ENCODE results near the gene HSF2. TPM values are rescaled to one million over a fixed set of nuclear protein-coding genes. Genes with fewer than 3 reads are reported as not detected.

The HSF2 gene
- total and polyA plus RNA-seq, 9 donors, result 14.0 to 28.1 (median 17.3) TPM

GRCh38 chr6:122408702-122409458 lies 9.4 kb downstream of the HSF2 start:
- DNase-seq, result no peak
- Histone ChIP-seq H3K27me3 (no peaks in the 10 kb centered on the region), H3K27ac (no peak overlapping the region), H3K9me3 (no peaks in the 10 kb centered on the region), H3K4me3 (no peak overlapping the region), H3K4me1 (ENCODE audit: insufficient read depth) (no peaks in the 10 kb centered on the region), H3K36me3 (no peaks in the 10 kb centered on the region)
- intact Hi-C loops (cut with DNase I), result no loop called here
- TF ChIP-seq POLR2A (IDR thresholded peaks at IDR 0.05) (no peak), EP300 (IDR thresholded peaks at IDR 0.05) (no peak), CTCF (IDR thresholded peaks at IDR 0.05) (no peak)
- WGBS, 3 donors, result 53 to 66% (median 61%) methylated on average over 6 of the region's 6 CpGs

- H3K4me3 ChIP-seq, result no peak overlapping the region
- TF ChIP-seq EP300 (IDR thresholded peaks at IDR 0.05), result no peak
- no peak for TF ChIP-seq POLR2A (IDR thresholded peaks at IDR 0.05)
- no peak for TF ChIP-seq CTCF (IDR thresholded peaks at IDR 0.05)
Measured at GRCh38 chr6:122412001-122412400, 12.5 kb downstream of the HSF2 start.

GRCh38 chr6:122416825-122417224 lies 17.4 kb downstream of the HSF2 start:
- Histone ChIP-seq H3K4me1 (ENCODE audit: insufficient read depth) (no peaks in the 10 kb centered on the region), H3K4me3 (no peak overlapping the region), H3K27me3 (no peaks in the 10 kb centered on the region), H3K36me3 (no peaks in the 10 kb centered on the region), H3K27ac (no peak overlapping the region), H3K9me3 (no peaks in the 10 kb centered on the region)
- intact Hi-C loops (cut with DNase I), result no loop called here
- 78 to 83% (median 81%) methylated on average over 1 of the region's 1 CpG for WGBS, 3 donors
- DNase-seq, result no peak
- no peak for TF ChIP-seq POLR2A (IDR thresholded peaks at IDR 0.05)
- TF ChIP-seq CTCF (IDR thresholded peaks at IDR 0.05), result no peak
- no peak for TF ChIP-seq EP300 (IDR thresholded peaks at IDR 0.05)

More at GRCh38 chr6:122412001-122412400, 12.5 kb downstream of the HSF2 start:
- H3K9me3 ChIP-seq, result no peaks in the 10 kb centered on the region
- no peaks in the 10 kb centered on the region for H3K4me1 ChIP-seq (ENCODE audit: insufficient read depth)
- DNase-seq, result no peak
- no peaks in the 10 kb centered on the region for H3K27me3 ChIP-seq
- intact Hi-C loops (cut with DNase I), result no loop called here
- H3K36me3 ChIP-seq, result no peaks in the 10 kb centered on the region
- no peak overlapping the region for H3K27ac ChIP-seq

- no peaks in the 10 kb centered on the region for H3K4me1 ChIP-seq (ENCODE audit: insufficient read depth)
- TF ChIP-seq POLR2A (IDR thresholded peaks at IDR 0.05) (no peak), EP300 (IDR thresholded peaks at IDR 0.05) (no peak), CTCF (IDR thresholded peaks at IDR 0.05) (no peak)
- WGBS, 3 donors, result 94 to 98% (median 97%) methylated on average over 2 of the region's 2 CpGs
- H3K36me3 ChIP-seq, result no peaks in the 10 kb centered on the region
- H3K27ac ChIP-seq, result no peak overlapping the region
- intact Hi-C loops (cut with DNase I), result no loop called here
- H3K9me3 ChIP-seq, result no peaks in the 10 kb centered on the region
- DNase-seq, result no peak
- no peak overlapping the region for H3K4me3 ChIP-seq
- H3K27me3 ChIP-seq, result no peaks in the 10 kb centered on the region
Measured at GRCh38 chr6:122422003-122422402, 22.6 kb downstream of the HSF2 start.

Measured in ovary (tissue), 9 donors.